NOMO-1 treated with dmso at 0.1 percent for 144 hours (cell line): Measurements from ENCODE around the gene GTF2IRD2.
"Not testable (repeated sequence)": the region's sequence is repeated elsewhere in the genome, so short reads cannot be mapped to it uniquely, and the experiment has no call there.

Source experiments
- DNase-seq: peaks from one replicate; lab custom pipeline; 2025; ENCODE audit not compliant: unreplicated experiment; lab: John Stamatoyannopoulos, UW

GTF2IRD2 gene

GRCh38 chr7:74788369-74789150 is 62.8 kb downstream of the GTF2IRD2 start:
- DNase-seq, result peak; percentile 96

GRCh38 chr7:74783595-74783994 is 67.8 kb downstream of the GTF2IRD2 start:
- not testable (repeated sequence) for DNase-seq

GRCh38 chr7:74781746-74782145 is 69.7 kb downstream of the GTF2IRD2 start:
- DNase-seq, result not testable (repeated sequence)

- DNase-seq, result not testable (repeated sequence)
Observed at GRCh38 chr7:74779053-74779452, 72.4 kb downstream of the GTF2IRD2 start.

- not testable (repeated sequence) for DNase-seq
Observed at GRCh38 chr7:74775111-74775510, 76.3 kb downstream of the GTF2IRD2 start.

- not testable (repeated sequence) for DNase-seq
Observed at GRCh38 chr7:74773760-74774750, 77.3 kb downstream of the GTF2IRD2 start, which contains the start of gene NCF1. Gene NCF1 (plus strand): TSS chr7:74774011. CDS start chr7:74774032, 21 bp downstream.

GRCh38 chr7:74772093-74772492 is 79.3 kb downstream of the GTF2IRD2 start:
- DNase-seq, result not testable (repeated sequence)

GRCh38 chr7:74770062-74770461 is 81.3 kb downstream of the GTF2IRD2 start:
- DNase-seq, result not testable (repeated sequence)

GRCh38 chr7:74766991-74767390 is 84.4 kb downstream of the GTF2IRD2 start:
- DNase-seq, result not testable (repeated sequence)

- DNase-seq, result not testable (repeated sequence)
Observed at GRCh38 chr7:74766509-74766908, 84.9 kb downstream of the GTF2IRD2 start.

GRCh38 chr7:74765205-74765918 is 86.0 kb downstream of the GTF2IRD2 start:
- DNase-seq, result not testable (repeated sequence)

GRCh38 chr7:74758982-74759381 is 92.4 kb downstream of the GTF2IRD2 start:
- DNase-seq, result not testable (repeated sequence)

- DNase-seq, result not testable (repeated sequence)
Observed at GRCh38 chr7:74758268-74758667, 93.1 kb downstream of the GTF2IRD2 start.

GRCh38 chr7:74756673-74757072 is 94.7 kb downstream of the GTF2IRD2 start:
- not testable (repeated sequence) for DNase-seq

GRCh38 chr7:74753921-74754482 is 97.4 kb downstream of the GTF2IRD2 start:
- not testable (repeated sequence) for DNase-seq
